OCI-LY1 (cell line): Measurements from ENCODE around the gene KBTBD7.

Experiments
- H2AFZ ChIP-seq: fragments of 200-600 bp; sonication (generic), shearing (Covaris generic); 2 replicates; pipeline ENCODE4 v1.6.0; 2014; ENCODE audit warnings: antibody characterized with exemption, mild to moderate bottlenecking, low read length
- H3F3A ChIP-seq: fragments of 200-600 bp; sonication (generic), shearing (Covaris generic); 2 replicates; pipeline ENCODE4 v1.6.0; 2014; ENCODE audit warnings: mild to moderate bottlenecking, antibody characterized with exemption, low read length, moderate library complexity; ENCODE audit not compliant: insufficient read depth
- H3K27ac ChIP-seq: fragments of 200-600 bp; sonication (generic); 2 replicates; pipeline ENCODE4 v1.5.1; 2014; ENCODE audit warnings: low read length, mixed run types, mild to moderate bottlenecking, low read depth; ENCODE audit not compliant: poor library complexity, severe bottlenecking
- H3K27me3 ChIP-seq: fragments of 200-600 bp; sonication (generic); 2 replicates; pipeline ENCODE4 v1.6.0; 2014; ENCODE audit warnings: antibody characterized with exemption, mild to moderate bottlenecking, low read length, moderate library complexity; ENCODE audit not compliant: insufficient read depth
- H3K36me3 ChIP-seq: fragments of 200-600 bp; sonication (generic); 2 replicates; pipeline ENCODE4 v1.6.1; 2014; ENCODE audit warnings: mild to moderate bottlenecking, antibody characterized with exemption, low read length, moderate library complexity, mixed read lengths; ENCODE audit not compliant: insufficient read depth
- H3K4me1 ChIP-seq: fragments of 200-600 bp; sonication (generic); 2 replicates; pipeline ENCODE4 v1.5.1; 2014; ENCODE audit warnings: mild to moderate bottlenecking, low read length, moderate library complexity; ENCODE audit not compliant: insufficient read depth, severe bottlenecking
- H3K4me2 ChIP-seq: fragments of 200-600 bp; sonication (generic), shearing (Covaris generic); 2 replicates; pipeline ENCODE4 v1.6.1; 2014; ENCODE audit warnings: low read length
- H3K4me3 ChIP-seq: fragments of 200-600 bp; sonication (generic); 2 replicates; pipeline ENCODE4 v1.5.1; 2014; ENCODE audit warnings: low read length, low read depth, mild to moderate bottlenecking, mixed read lengths; ENCODE audit not compliant: poor library complexity, severe bottlenecking
- H3K79me2 ChIP-seq: fragments of 200-600 bp; shearing (Covaris generic); 2 replicates; pipeline ENCODE4 v1.6.1; 2016; ENCODE audit warnings: mixed run types, low read length, mixed read lengths; ENCODE audit not compliant: insufficient read depth
- H3K9ac ChIP-seq: fragments of 200-600 bp; sonication (generic), shearing (Covaris generic); 2 replicates; pipeline ENCODE4 v1.6.1; 2014; ENCODE audit warnings: mild to moderate bottlenecking, low read length, mixed read lengths
- H3K9me2 ChIP-seq: fragments of 200-600 bp; sonication (generic), shearing (Covaris generic); 2 replicates; pipeline ENCODE4 v1.6.1; 2014; ENCODE audit warnings: low read depth, mild to moderate bottlenecking, low read length, mixed read lengths
- H3K9me3 ChIP-seq: fragments of 200-600 bp; shearing (Covaris generic); 2 replicates; pipeline ENCODE4 v1.6.1; 2014; ENCODE audit warnings: low read length, mixed read lengths
- H4K20me1 ChIP-seq: fragments of 200-600 bp; sonication (generic), shearing (Covaris generic); 2 replicates; pipeline ENCODE4 v1.6.0; 2016; ENCODE audit warnings: mild to moderate bottlenecking, low read length; ENCODE audit not compliant: insufficient read depth
- CTCF ChIP-seq: fragments of 200-600 bp; sonication (generic), shearing (Covaris generic); IDR thresholded peaks from 2 replicates; pipeline ENCODE4 v1.5.1; 2017; ENCODE audit warnings: mild to moderate bottlenecking, antibody characterized with exemption, low read length, moderate library complexity, mixed read lengths
- EZH2 ChIP-seq: fragments of 200-600 bp; sonication (generic), shearing (Covaris generic); IDR thresholded peaks from 2 replicates; pipeline ENCODE4 v1.8.0; 2017; ENCODE audit warnings: borderline replicate concordance, mixed run types, mild to moderate bottlenecking, antibody characterized with exemption, low read length, moderate library complexity, mixed read lengths

KBTBD7 gene

GRCh38 chr13:41152005-41152404 is 42.4 kb downstream of the KBTBD7 start:
- Histone ChIP-seq H3K9me3 (peaks cover 42% of the 10 kb centered on the region), H4K20me1 (no peaks in the 10 kb centered on the region), H3K27ac (no peak overlapping the region), H3K79me2 (no peaks in the 10 kb centered on the region), H3K27me3 (no peaks in the 10 kb centered on the region), H3K9ac (no peak overlapping the region), H3F3A (no peaks in the 10 kb centered on the region), H3K36me3 (peaks cover 6% of the 10 kb centered on the region; the same call in 1 of the 2 replicates), H3K9me2 (no peaks in the 10 kb centered on the region), H3K4me3 (no peak overlapping the region), H3K4me1 (no peaks in the 10 kb centered on the region), H2AFZ (no peak overlapping the region), H3K4me2 (no peak overlapping the region)
- TF ChIP-seq EZH2: no peak
- no peak for TF ChIP-seq CTCF

- Histone ChIP-seq H3K27ac (no peak overlapping the region), H3K4me1 (no peaks in the 10 kb centered on the region), H3K36me3 (peaks cover 6% of the 10 kb centered on the region; the same call in 1 of the 2 replicates), H4K20me1 (no peaks in the 10 kb centered on the region), H3F3A (no peaks in the 10 kb centered on the region), H3K4me2 (no peak overlapping the region), H3K9ac (no peak overlapping the region), H3K9me2 (no peaks in the 10 kb centered on the region), H3K79me2 (no peaks in the 10 kb centered on the region), H3K4me3 (no peak overlapping the region), H3K27me3 (no peaks in the 10 kb centered on the region), H2AFZ (no peak overlapping the region), H3K9me3 (peaks cover 45% of the 10 kb centered on the region)
- no peak for TF ChIP-seq EZH2
- no peak for TF ChIP-seq CTCF
Measured at GRCh38 chr13:41150058-41150457, 44.3 kb downstream of the KBTBD7 start.

GRCh38 chr13:41148419-41149283 is 45.7 kb downstream of the KBTBD7 start:
- TF ChIP-seq EZH2: no peak
- no peak for TF ChIP-seq CTCF
- Histone ChIP-seq H3K9me2 (no peaks in the 10 kb centered on the region), H4K20me1 (no peaks in the 10 kb centered on the region), H3K9ac (no peak overlapping the region), H2AFZ (no peak overlapping the region), H3K27ac (no peak overlapping the region), H3K79me2 (no peaks in the 10 kb centered on the region), H3K9me3 (peaks cover 45% of the 10 kb centered on the region), H3K4me3 (no peak overlapping the region), H3F3A (no peaks in the 10 kb centered on the region), H3K27me3 (no peaks in the 10 kb centered on the region), H3K4me2 (no peak overlapping the region), H3K36me3 (peaks cover 6% of the 10 kb centered on the region; the same call in 1 of the 2 replicates), H3K4me1 (no peaks in the 10 kb centered on the region)
